Activated CD8-positive, alpha-beta T cell treated with anti-CD3 and anti-CD28 coated beads for 36 hours (primary cell): ENCODE results near the gene ALDH8A1. TPM values are rescaled to one million over a fixed set of nuclear protein-coding genes. Genes with fewer than 3 reads are reported as not detected.
"Not testable (repeated sequence)": the region's sequence is repeated elsewhere in the genome, so short reads cannot be mapped to it uniquely, and the experiment has no call there.

Experiments used
- ATAC-seq: fragments of 200-7000 bp; cut with Tn5 transposase; one replicate; pipeline ENCODE4 v1.10.0; 2021; ENCODE audit warnings: mild to moderate bottlenecking, moderate library complexity
- CTCF ChIA-PET: fragments of 350-600 bp; sonication (Branson Sonifier 250); formaldehyde crosslinking; loops from one replicate; lab custom pipeline; 2021; ENCODE audit warnings: antibody characterized with exemption; lab: Charles Lee
- POLR2A ChIA-PET: fragments of 350-600 bp; sonication (Branson Sonifier 250); formaldehyde crosslinking; loops from one replicate; lab custom pipeline; 2021; ENCODE audit warnings: antibody characterized with exemption; lab: Charles Lee
- DNase-seq: peaks from one replicate; pipeline ENCODE4 v3.0.0-alpha.2; 2020
- H3K27ac Mint-ChIP-seq: one replicate; pipeline ENCODE4 v1.8.0; 2021; ENCODE audit warnings: mild to moderate bottlenecking, mixed read lengths
- H3K27me3 Mint-ChIP-seq: one replicate; pipeline ENCODE4 v1.8.0; 2021; ENCODE audit warnings: mixed read lengths
- H3K36me3 Mint-ChIP-seq: one replicate; pipeline ENCODE4 v1.8.0; 2021; ENCODE audit warnings: low read depth, mixed read lengths
- H3K4me1 Mint-ChIP-seq: one replicate; pipeline ENCODE4 v1.8.0; 2021; ENCODE audit warnings: low read depth, mixed read lengths
- H3K4me3 Mint-ChIP-seq: one replicate; pipeline ENCODE4 v1.8.0; 2021; ENCODE audit warnings: mild to moderate bottlenecking, moderate library complexity, mixed read lengths
- H3K9me3 Mint-ChIP-seq: one replicate; pipeline ENCODE4 v1.8.0; 2021; ENCODE audit warnings: mixed read lengths
- intact Hi-C: fragments of 100-400 bp; cut with micrococcal nuclease; formaldehyde crosslinking; loops from one replicate; pipeline ENCODE4 v1.10.0; 2022
- total RNA-seq, 2 experiments: library from RNA; stranded (reverse); gene quantifications; one replicate each; pipeline ENCODE4 v1.2.3, GENCODE V29; 2021
- TF ChIP-seq, protein P1 (sequence below): fragments of 200-600 bp; IDR thresholded peaks from one replicate; pipeline ENCODE4 v1.8.0; 2022; ENCODE audit warnings: antibody characterized with exemption, mild to moderate bottlenecking

The ALDH8A1 gene
- total RNA-seq, 2 experiments from 2014 or later, result 1.2 to 1.6 TPM

- no peaks in the 10 kb centered on the region for H3K36me3 Mint-ChIP-seq
- intact Hi-C loops, result no loop called here
- DNase-seq (no peak), ATAC-seq (no peak)
- no peaks in the 10 kb centered on the region for H3K27me3 Mint-ChIP-seq
- H3K4me3 Mint-ChIP-seq, result no peak overlapping the region
- H3K4me1 Mint-ChIP-seq, result no peaks in the 10 kb centered on the region
- no peak overlapping the region for H3K27ac Mint-ChIP-seq
- POLR2A ChIA-PET, result no interaction called here
- CTCF ChIA-PET, result interaction anchor here (1.4 to 2.5 kb wide), 2 partner anchors 9 to 31 kb away, joined by 4 to 17 read pairs; no protein-coding TSS in a partner anchor
- H3K9me3 Mint-ChIP-seq, result no peaks in the 10 kb centered on the region
- TF ChIP-seq, protein P1, sequence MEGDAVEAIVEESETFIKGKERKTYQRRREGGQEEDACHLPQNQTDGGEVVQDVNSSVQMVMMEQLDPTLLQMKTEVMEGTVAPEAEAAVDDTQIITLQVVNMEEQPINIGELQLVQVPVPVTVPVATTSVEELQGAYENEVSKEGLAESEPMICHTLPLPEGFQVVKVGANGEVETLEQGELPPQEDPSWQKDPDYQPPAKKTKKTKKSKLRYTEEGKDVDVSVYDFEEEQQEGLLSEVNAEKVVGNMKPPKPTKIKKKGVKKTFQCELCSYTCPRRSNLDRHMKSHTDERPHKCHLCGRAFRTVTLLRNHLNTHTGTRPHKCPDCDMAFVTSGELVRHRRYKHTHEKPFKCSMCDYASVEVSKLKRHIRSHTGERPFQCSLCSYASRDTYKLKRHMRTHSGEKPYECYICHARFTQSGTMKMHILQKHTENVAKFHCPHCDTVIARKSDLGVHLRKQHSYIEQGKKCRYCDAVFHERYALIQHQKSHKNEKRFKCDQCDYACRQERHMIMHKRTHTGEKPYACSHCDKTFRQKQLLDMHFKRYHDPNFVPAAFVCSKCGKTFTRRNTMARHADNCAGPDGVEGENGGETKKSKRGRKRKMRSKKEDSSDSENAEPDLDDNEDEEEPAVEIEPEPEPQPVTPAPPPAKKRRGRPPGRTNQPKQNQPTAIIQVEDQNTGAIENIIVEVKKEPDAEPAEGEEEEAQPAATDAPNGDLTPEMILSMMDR, result no peak
Observed at GRCh38 chr6:134909701-134910592, 40.0 kb downstream of the ALDH8A1 start.

- DNase-seq (peak; percentile 43), ATAC-seq (peak; percentile 68)
- H3K4me1 Mint-ChIP-seq, result no peaks in the 10 kb centered on the region
- intact Hi-C loops, result no loop called here
- TF ChIP-seq, protein P1, result no peak
- H3K36me3 Mint-ChIP-seq, result no peaks in the 10 kb centered on the region
- no peak overlapping the region for H3K27ac Mint-ChIP-seq
- ChIA-PET CTCF (interaction anchor here (1.6 to 2.5 kb wide), 2 partner anchors 31 to 813 kb away, joined by 4 to 17 read pairs; no protein-coding TSS in a partner anchor), POLR2A (interaction anchor here (0.8 kb wide), 2 partner anchors 9 to 55 kb away, joined by 3 read pairs; no protein-coding TSS in a partner anchor)
- H3K9me3 Mint-ChIP-seq, result no peaks in the 10 kb centered on the region
- no peak overlapping the region for H3K4me3 Mint-ChIP-seq
- no peaks in the 10 kb centered on the region for H3K27me3 Mint-ChIP-seq
Observed at GRCh38 chr6:134908906-134909516, 40.9 kb downstream of the ALDH8A1 start.

- H3K27ac Mint-ChIP-seq, H3K9me3 Mint-ChIP-seq, H3K4me1 Mint-ChIP-seq, DNase-seq, intact Hi-C loops, CTCF ChIA-PET, H3K36me3 Mint-ChIP-seq, H3K27me3 Mint-ChIP-seq, H3K4me3 Mint-ChIP-seq, POLR2A ChIA-PET, ATAC-seq: not testable (repeated sequence)
Observed at GRCh38 chr6:134904731-134905130, 45.2 kb downstream of the ALDH8A1 start.

- H3K36me3 Mint-ChIP-seq, result no peaks in the 10 kb centered on the region
- no peak overlapping the region for H3K4me3 Mint-ChIP-seq
- ChIA-PET POLR2A (no interaction called here), CTCF (interaction anchor here (1.1 kb wide), 1 partner anchor 37 kb away, joined by 3 read pairs; no protein-coding TSS in a partner anchor)
- no peaks in the 10 kb centered on the region for H3K4me1 Mint-ChIP-seq
- H3K9me3 Mint-ChIP-seq, result no peaks in the 10 kb centered on the region
- intact Hi-C loops, result no loop called here
- ATAC-seq, result no peak
- no peak overlapping the region for H3K27ac Mint-ChIP-seq
- H3K27me3 Mint-ChIP-seq, result no peaks in the 10 kb centered on the region
- TF ChIP-seq, protein P1, result no peak
- no peak for DNase-seq
Observed at GRCh38 chr6:134903448-134903847, 46.5 kb downstream of the ALDH8A1 start.

GRCh38 chr6:134902936-134903335, 47.0 kb downstream of the ALDH8A1 start:
- ATAC-seq, result no peak
- Mint-ChIP-seq H3K4me1 (no peaks in the 10 kb centered on the region), H3K27ac (no peak overlapping the region), H3K27me3 (no peaks in the 10 kb centered on the region), H3K36me3 (no peaks in the 10 kb centered on the region), H3K9me3 (no peaks in the 10 kb centered on the region), H3K4me3 (no peak overlapping the region)
- ChIA-PET CTCF (interaction anchor here (1.1 kb wide), 1 partner anchor 37 kb away, joined by 3 read pairs; no protein-coding TSS in a partner anchor), POLR2A (no interaction called here)
- TF ChIP-seq, protein P1, result no peak
- DNase-seq, result no peak
- intact Hi-C loops, result no loop called here
